IMR-90 (cell line): ENCODE measurements around the gene ZSCAN31. TPM values are rescaled to one million over a fixed set of nuclear protein-coding genes. Genes with fewer than 3 reads are reported as not detected.

Source experiments
- ATAC-seq: fragments of 200-7000 bp; cut with Tn5 transposase; 2 replicates; pipeline ENCODE4 v1.9.1; 2020; ENCODE audit warnings: low read depth, mild to moderate bottlenecking, moderate library complexity
- BruUV-seq: library from RNA; stranded (reverse); fragments of 400-500 nt; replicated peaks from 2 replicates; lab custom pipeline; 2021; lab: Mats Ljungman, UMichigan
- CTCF ChIA-PET: fragments of 300-600 bp; formaldehyde crosslinking; extraction: SDS; loops from one replicate; lab custom pipeline; 2021; ENCODE audit warnings: antibody characterized with exemption; lab: Yijun Ruan, JAX
- POLR2A ChIA-PET: fragments of 300-600 bp; sonication (Branson Sonifier 250); formaldehyde crosslinking; loops from one replicate; lab custom pipeline; 2022; ENCODE audit warnings: antibody characterized with exemption; ENCODE audit not compliant: unreplicated experiment; lab: Charles Lee
- DNase-seq: peaks from one replicate; pipeline ENCODE4 v3.0.0; 2013
- H2AFZ ChIP-seq: replicated peaks from 2 replicates; pipeline ENCODE3; 2013; ENCODE audit warnings: low read length, mild to moderate bottlenecking; ENCODE audit not compliant: poor library complexity
- H2AK5ac ChIP-seq: 2 replicates; pipeline ENCODE4 v1.6.1; 2013; ENCODE audit warnings: low read depth, low read length, inconsistent platforms
- H2AK9ac ChIP-seq: replicated peaks from 2 replicates; pipeline ENCODE3; 2013; ENCODE audit warnings: mild to moderate bottlenecking, low read depth, low read length, moderate library complexity; ENCODE audit not compliant: poor library complexity
- H2BK120ac ChIP-seq: 2 replicates; pipeline ENCODE4 v1.6.1; 2013; ENCODE audit warnings: low read depth, low read length, inconsistent platforms
- H2BK15ac ChIP-seq: 3 replicates; pipeline ENCODE4 v1.6.1; 2013; ENCODE audit warnings: low read depth, low read length, inconsistent platforms
- H2BK20ac ChIP-seq: 2 replicates; pipeline ENCODE4 v1.6.1; 2013; ENCODE audit warnings: low read depth, mild to moderate bottlenecking, inconsistent platforms, low read length, moderate library complexity
- H2BK5ac ChIP-seq: 2 replicates; pipeline ENCODE4 v1.6.1; 2013; ENCODE audit warnings: mild to moderate bottlenecking, low read depth, low read length, inconsistent platforms; ENCODE audit not compliant: poor library complexity, severe bottlenecking
- H3K14ac ChIP-seq: replicated peaks from 2 replicates; pipeline ENCODE4 v1.6.1; 2013; ENCODE audit warnings: low read depth, low read length, inconsistent platforms
- H3K18ac ChIP-seq: 2 replicates; pipeline ENCODE4 v1.6.1; 2013; ENCODE audit warnings: low read depth, low read length, control low read depth
- H3K23ac ChIP-seq: 2 replicates; pipeline ENCODE4 v1.6.1; 2013; ENCODE audit warnings: low read depth, low read length, inconsistent platforms
- H3K27ac ChIP-seq: 2 replicates; pipeline ENCODE4 v1.5.1; 2013; ENCODE audit warnings: mild to moderate bottlenecking, control low read depth, low read length; ENCODE audit not compliant: insufficient read depth
- H3K27me3 ChIP-seq: 2 replicates; pipeline ENCODE4 v1.6.1; 2013; ENCODE audit warnings: low read length; ENCODE audit not compliant: control insufficient read depth, insufficient read depth
- H3K36me3 ChIP-seq: 2 replicates; pipeline ENCODE4 v1.6.1; 2013; ENCODE audit warnings: low read length, mixed read lengths; ENCODE audit not compliant: control insufficient read depth, insufficient read depth
- H3K4ac ChIP-seq: 2 replicates; pipeline ENCODE4 v1.6.1; 2013; ENCODE audit warnings: low read depth, low read length, inconsistent platforms
- H3K4me1 ChIP-seq: 2 replicates; pipeline ENCODE4 v1.6.1; 2013; ENCODE audit warnings: low read length, mixed read lengths; ENCODE audit not compliant: control insufficient read depth, insufficient read depth
- H3K4me2 ChIP-seq: 2 replicates; pipeline ENCODE4 v1.6.1; 2013; ENCODE audit warnings: low read depth, mild to moderate bottlenecking, control low read depth, low read length, moderate library complexity
- H3K4me3 ChIP-seq: 2 replicates; pipeline ENCODE4 v1.5.1; 2013; ENCODE audit warnings: low read depth, mild to moderate bottlenecking, control low read depth, low read length, moderate library complexity; ENCODE audit not compliant: insufficient read depth
- H3K56ac ChIP-seq: 2 replicates; pipeline ENCODE4 v1.6.1; 2013; ENCODE audit warnings: low read length, inconsistent platforms; ENCODE audit not compliant: insufficient read depth; ENCODE audit errors: extremely low read depth
- H3K79me1 ChIP-seq, 2 experiments: 2 replicates each; pipeline ENCODE4 v1.6.1; 2013; ENCODE audit warnings: low read length in 2 of 2, inconsistent platforms in 1 of 2, low read depth in 1 of 2
- H3K9ac ChIP-seq: 2 replicates; pipeline ENCODE4 v1.6.1; 2013; ENCODE audit warnings: low read depth, low read length, control low read depth
- H3K9me1 ChIP-seq: 2 replicates; pipeline ENCODE4 v1.6.1; 2013; ENCODE audit warnings: low read length, inconsistent platforms; ENCODE audit not compliant: insufficient read depth
- H3K9me3 ChIP-seq: 2 replicates; pipeline ENCODE4 v1.6.1; 2013; ENCODE audit warnings: low read length; ENCODE audit not compliant: control insufficient read depth, insufficient read depth
- H4K20me1 ChIP-seq: 2 replicates; pipeline ENCODE4 v1.6.1; 2013; ENCODE audit warnings: low read length, inconsistent platforms; ENCODE audit not compliant: insufficient read depth
- H4K5ac ChIP-seq: 2 replicates; pipeline ENCODE4 v1.6.1; 2013; ENCODE audit warnings: mild to moderate bottlenecking, low read depth, low read length, control low read depth
- H4K8ac ChIP-seq, 2 experiments: 2 replicates each; pipeline ENCODE4 v1.6.1; 2013; ENCODE audit warnings: low read depth in 2 of 2, low read length in 2 of 2, control low read depth in 1 of 2, inconsistent platforms in 1 of 2
- H4K91ac ChIP-seq: 2 replicates; pipeline ENCODE4 v1.6.1; 2013; ENCODE audit warnings: low read depth, low read length, inconsistent platforms; ENCODE audit not compliant: insufficient read depth
- BHLHE40 ChIP-seq: fragments of 150-350 bp; IDR thresholded peaks from 2 replicates; pipeline ENCODE4 v1.6.1; 2016; ENCODE audit warnings: mild to moderate bottlenecking, low read depth, low read length
- CEBPB ChIP-seq: IDR thresholded peaks from 2 replicates; pipeline ENCODE4 v1.6.1; 2012; ENCODE audit warnings: low read depth, low read length, improper control_type of control experiment
- CHD1 ChIP-seq: IDR thresholded peaks from 2 replicates; pipeline ENCODE4 v1.6.1; 2012; ENCODE audit warnings: low read depth, low read length, improper control_type of control experiment
- CTCF ChIP-seq: conservative IDR thresholded peaks from 2 replicates; pipeline ENCODE4 v1.5.1; 2012; ENCODE audit warnings: mild to moderate bottlenecking, low read depth, low read length, improper control_type of control experiment
- ELK1 ChIP-seq: fragments of 150-350 bp; IDR thresholded peaks from 2 replicates; pipeline ENCODE4 v1.6.1; 2016; ENCODE audit warnings: low read depth, mild to moderate bottlenecking, low read length, moderate library complexity, borderline replicate concordance
- FOS ChIP-seq: fragments of 150-350 bp; IDR thresholded peaks from 2 replicates; pipeline ENCODE4 v1.6.1; 2016; ENCODE audit warnings: low read depth, low read length
- MAZ ChIP-seq: IDR thresholded peaks from 2 replicates; pipeline ENCODE4 v1.6.1; 2012; ENCODE audit warnings: low read depth, mild to moderate bottlenecking, low read length, improper control_type of control experiment, moderate library complexity, borderline replicate concordance
- MXI1 ChIP-seq: IDR thresholded peaks from 2 replicates; pipeline ENCODE4 v1.6.1; 2012; ENCODE audit warnings: low read depth, mild to moderate bottlenecking, low read length, moderate library complexity, borderline replicate concordance
- NFE2L2 ChIP-seq: fragments of 150-350 bp; IDR thresholded peaks from 2 replicates; pipeline ENCODE4 v1.6.1; 2016; ENCODE audit warnings: low read depth, mild to moderate bottlenecking, low read length
- POLR2A ChIP-seq: IDR thresholded peaks from 2 replicates; pipeline ENCODE4 v1.6.1; 2012; ENCODE audit warnings: mild to moderate bottlenecking, low read depth, low read length
- RAD21 ChIP-seq: IDR thresholded peaks from 2 replicates; pipeline ENCODE4 v1.6.1; 2012; ENCODE audit warnings: low read length, improper control_type of control experiment
- RCOR1 ChIP-seq: IDR thresholded peaks from 2 replicates; pipeline ENCODE4 v1.6.1; 2012; ENCODE audit warnings: mild to moderate bottlenecking, low read length, improper control_type of control experiment; ENCODE audit not compliant: insufficient replicate concordance
- RFX5 ChIP-seq: IDR thresholded peaks from 2 replicates; pipeline ENCODE4 v1.8.0; 2012; ENCODE audit warnings: low read depth, mild to moderate bottlenecking, low read length, moderate library complexity
- SMC3 ChIP-seq: fragments of 150-350 bp; IDR thresholded peaks from 2 replicates; pipeline ENCODE4 v1.6.1; 2016; ENCODE audit warnings: low read depth, mild to moderate bottlenecking, antibody characterized with exemption, low read length, moderate library complexity
- WGBS, 2 experiments: methylation state at CpG; one replicate each; pipeline versions ENCODE4 v1.1.5 to v1.1.7; 2013; ENCODE audit warnings: missing lambda C conversion rate in 2 of 2; ENCODE audit not compliant: insufficient read length in 1 of 2; ENCODE audit errors: extremely low coverage in 2 of 2; 5-methylcytosine and 5-hydroxymethylcytosine counted together
- dilution Hi-C: fragments of 300-500 bp; cut with HindIII; formaldehyde crosslinking; loops from one replicate; pipeline ENCODE4 v1.14.3; 2018; ENCODE audit warnings: low sequenced_read_pairs; ENCODE audit not compliant: unreplicated experiment
- in situ Hi-C: fragments of 300-500 bp; cut with MboI; formaldehyde crosslinking; loops from 3 replicates; pipeline ENCODE4 v1.14.3; 2019; ENCODE audit warnings: low sequenced_read_pairs, inconsistent platforms, mixed read lengths
- intact Hi-C: fragments of 100-400 bp; cut with micrococcal nuclease; formaldehyde crosslinking; loops from 2 replicates; pipeline ENCODE4 v1.10.0; 2022
- polyA plus RNA-seq, 3 experiments: library from polyadenylated mRNA; depleted of rRNA; stranded (reverse); fragments of >200 nt; gene quantifications; 2 replicates each; pipeline ENCODE4 v1.2.3, GENCODE V29; 2012; ENCODE audit warnings: low replicate concordance in 1 of 3
- total RNA-seq: library from RNA; depleted of rRNA; stranded (reverse); fragments of >200 nt; gene quantifications from 2 replicates; pipeline ENCODE4 v1.2.3, GENCODE V29; 2012

The ZSCAN31 gene
- total and polyA plus RNA-seq, 2 of the 4 experiments (the other 2 are of a cell fraction): 1.4 to 4.7 TPM

- Histone ChIP-seq H3K9ac (no peak overlapping the region), H2AK9ac (no peak overlapping the region), H3K9me1 (no peaks in the 10 kb centered on the region), H3K4ac (no peak overlapping the region), H3K14ac (no peak overlapping the region), H3K36me3 (peaks cover 13% of the 10 kb centered on the region), H3K27me3 (no peaks in the 10 kb centered on the region), H3K23ac (no peak overlapping the region), H3K18ac (no peak overlapping the region), H3K4me1 (no peaks in the 10 kb centered on the region), H3K79me1 (no peaks in the 10 kb centered on the region; a peak in 1 of 4 replicates), H2BK5ac (no peak overlapping the region), H2AK5ac (no peak overlapping the region), H2BK20ac (no peak overlapping the region), H2BK120ac (no peak overlapping the region), H3K4me2 (no peak overlapping the region), H4K91ac (no peak overlapping the region), H4K5ac (no peak overlapping the region), H3K27ac (no peak overlapping the region), H3K56ac (no peak overlapping the region), H3K9me3 (no peaks in the 10 kb centered on the region), H3K4me3 (no peak overlapping the region), H4K20me1 (no peaks in the 10 kb centered on the region), H4K8ac (no peak overlapping the region), H2BK15ac (no peak overlapping the region), H2AFZ (no peak overlapping the region)
- DNase-seq (no peak), ATAC-seq (no peak)
- BruUV-seq: no TSS peak
- dilution Hi-C loops: no loop called here
- ChIA-PET POLR2A (no interaction called here), CTCF (no interaction called here)
- intact Hi-C loops: no loop called here
- WGBS, 2 experiments: 100% methylated on average over 1 of the region's 3 CpGs; no CpG with 5 or more reads in 1 of the 2 experiments
- no peak for TF ChIP-seq MXI1
- no peak for TF ChIP-seq RAD21
- TF ChIP-seq NFE2L2: no peak
- no peak for TF ChIP-seq CEBPB
- no peak for TF ChIP-seq FOS
- no peak for TF ChIP-seq MAZ
- TF ChIP-seq SMC3: no peak
- no peak for TF ChIP-seq ELK1
- TF ChIP-seq RFX5: no peak
- TF ChIP-seq BHLHE40: no peak
- TF ChIP-seq POLR2A: no peak
- TF ChIP-seq RCOR1: no peak
- TF ChIP-seq CHD1: no peak
- no peak for TF ChIP-seq CTCF
- in situ Hi-C loops: no loop called here
Observed at GRCh38 chr6:28369463-28369862, 33.5 kb upstream of the ZSCAN31 start.
